HepG2 (cell line): ENCODE measurements around the gene RPL18. TPM values are rescaled to one million over a fixed set of nuclear protein-coding genes. Genes with fewer than 3 reads are reported as not detected.

Experiments
- FOXK1 ChIP-seq: sonication (generic); formaldehyde crosslinking; IDR thresholded peaks from 2 replicates; pipeline ENCODE4 v1.4.0; 2020; ENCODE audit warnings: low read depth, missing genetic modification reagents, borderline replicate concordance
- GATAD1 ChIP-seq: IDR thresholded peaks from 2 replicates; pipeline ENCODE4 v1.6.1; 2016; ENCODE audit warnings: missing genetic modification reagents, missing compliant biosample characterization
- HIVEP1 ChIP-seq: sonication (generic); formaldehyde crosslinking; IDR thresholded peaks from 2 replicates; pipeline ENCODE4 v1.4.0; 2020; ENCODE audit warnings: mild to moderate bottlenecking, missing genetic modification reagents
- HNF4A ChIP-seq: sonication (generic); formaldehyde crosslinking; IDR thresholded peaks from 2 replicates; pipeline ENCODE4 v1.4.0; 2020; ENCODE audit warnings: missing genetic modification reagents
- HOXD1 ChIP-seq: sonication (generic); formaldehyde crosslinking; IDR thresholded peaks from 2 replicates; pipeline ENCODE4 v1.5.0; 2020; ENCODE audit warnings: missing genetic modification reagents
- JUND ChIP-seq: sonication (generic); formaldehyde crosslinking; IDR thresholded peaks from 2 replicates; pipeline ENCODE4 v1.8.0; 2022; ENCODE audit warnings: mild to moderate bottlenecking, missing genetic modification reagents
- KLF16 ChIP-seq, 2 experiments: sonication (generic) in 1 of 2; formaldehyde crosslinking in 1 of 2; IDR thresholded peaks; 2 replicates each; pipeline versions ENCODE4 v1.6.1 to v1.8.0; 2016 to 2023; ENCODE audit warnings: missing genetic modification reagents in 2 of 2, missing compliant biosample characterization in 1 of 2
- MAFK ChIP-seq, 2 experiments: IDR thresholded peaks in 1 of 2; conservative IDR thresholded peaks in 1 of 2; 2 replicates each; pipeline ENCODE4 v1.6.1; 2011; ENCODE audit warnings: improper control_type of control experiment in 2 of 2, low read length in 2 of 2
- NFIC ChIP-seq: IDR thresholded peaks from 2 replicates; pipeline ENCODE4 v1.6.1; 2012; ENCODE audit warnings: mild to moderate bottlenecking, low read length, inconsistent platforms
- PHF5A ChIP-seq: IDR thresholded peaks from one replicate; pipeline ENCODE4 v1.6.1; 2018; ENCODE audit warnings: low read depth, missing genetic modification reagents; ENCODE audit not compliant: unreplicated experiment
- PLRG1 ChIP-seq: fragments of 450-650 bp; conservative IDR thresholded peaks from 2 replicates; pipeline ENCODE4 v1.6.1; 2016
- POLR2AphosphoS2 ChIP-seq: IDR thresholded peaks from 2 replicates; pipeline ENCODE4 v1.6.1; 2011; ENCODE audit warnings: low read depth, low read length, improper control_type of control experiment
- RFXAP ChIP-seq: sonication (generic); formaldehyde crosslinking; IDR thresholded peaks from 2 replicates; pipeline ENCODE4 v1.4.0; 2020; ENCODE audit warnings: missing genetic modification reagents, borderline replicate concordance
- SALL1 ChIP-seq: sonication (generic); formaldehyde crosslinking; IDR thresholded peaks from 2 replicates; pipeline ENCODE4 v1.8.0; 2022; ENCODE audit warnings: mild to moderate bottlenecking, missing genetic modification reagents
- SMARCE1 ChIP-seq: fragments of 450-650 bp; IDR thresholded peaks from 2 replicates; pipeline ENCODE4 v1.6.1; 2017; ENCODE audit warnings: borderline replicate concordance
- SMC3 ChIP-seq: IDR thresholded peaks from 2 replicates; pipeline ENCODE4 v1.6.1; 2011; ENCODE audit warnings: low read length, improper control_type of control experiment
- TBL1XR1 ChIP-seq: fragments of 150-350 bp; IDR thresholded peaks from 2 replicates; pipeline ENCODE4 v1.6.1; 2014; ENCODE audit warnings: borderline replicate concordance, low read length; ENCODE audit not compliant: partially characterized antibody
- XBP1 ChIP-seq: sonication (generic); formaldehyde crosslinking; IDR thresholded peaks from 2 replicates; pipeline ENCODE4 v1.5.0; 2020; ENCODE audit warnings: missing genetic modification reagents
- ZFAT ChIP-seq: sonication (generic); formaldehyde crosslinking; conservative IDR thresholded peaks from 2 replicates; pipeline ENCODE4 v1.8.1; 2023; ENCODE audit warnings: missing genetic modification reagents, inconsistent platforms
- ZFP37 ChIP-seq: sonication (generic); formaldehyde crosslinking; IDR thresholded peaks from 2 replicates; pipeline ENCODE4 v1.4.0; 2020; ENCODE audit warnings: missing genetic modification reagents, borderline replicate concordance
- ZFYVE20 ChIP-seq: sonication (generic); formaldehyde crosslinking; IDR thresholded peaks from 2 replicates; pipeline ENCODE4 v1.8.0; 2023; ENCODE audit warnings: low read depth, mild to moderate bottlenecking, moderate library complexity, missing genetic modification reagents, borderline replicate concordance
- ZMAT5 ChIP-seq: sonication (generic); formaldehyde crosslinking; IDR thresholded peaks from 2 replicates; pipeline ENCODE4 v1.5.0; 2020; ENCODE audit warnings: mild to moderate bottlenecking, low read depth, missing genetic modification reagents, borderline replicate concordance
- ZNF275 ChIP-seq: sonication (generic); formaldehyde crosslinking; IDR thresholded peaks from 2 replicates; pipeline ENCODE4 v1.8.0; 2022; ENCODE audit warnings: missing genetic modification reagents, mild to moderate bottlenecking, inconsistent platforms, borderline replicate concordance
- ZNF276 ChIP-seq: sonication (generic); formaldehyde crosslinking; IDR thresholded peaks from 2 replicates; pipeline ENCODE4 v1.4.0; 2020; ENCODE audit warnings: mild to moderate bottlenecking, low read depth, missing genetic modification reagents
- ZNF430 ChIP-seq: sonication (generic); formaldehyde crosslinking; IDR thresholded peaks from 2 replicates; pipeline ENCODE4 v1.9.0; 2021; ENCODE audit warnings: mild to moderate bottlenecking, missing genetic modification reagents
- ZNF564 ChIP-seq: sonication (generic); formaldehyde crosslinking; IDR thresholded peaks from 2 replicates; pipeline ENCODE4 v1.8.1; 2023; ENCODE audit warnings: mild to moderate bottlenecking, missing genetic modification reagents
- ZNF781 ChIP-seq: sonication (generic); formaldehyde crosslinking; IDR thresholded peaks from 2 replicates; pipeline ENCODE4 v1.5.1; 2020; ENCODE audit warnings: borderline replicate concordance, mild to moderate bottlenecking, missing genetic modification reagents; ENCODE audit errors: not compliant biosample characterization
- ZSCAN12 ChIP-seq: sonication (generic); formaldehyde crosslinking; IDR thresholded peaks from 2 replicates; pipeline ENCODE4 v1.9.0; 2021; ENCODE audit warnings: mild to moderate bottlenecking, missing genetic modification reagents
- polyA plus RNA-seq, 8 experiments: library from polyadenylated mRNA; depleted of rRNA in 3 of 8; stranded (reverse) in 7 of 8; unstranded in 1 of 8; fragments of >200 nt; fragmentation: Illumina TruSeq in 4 of 8; extraction: Trizol in 4 of 8; gene quantifications; 2 replicates each; pipeline versions ENCODE4 v1.2.1 to v1.2.3, GENCODE V29; 2011 to 2016; ENCODE audit warnings: low read depth in 4 of 8, missing spikeins in 1 of 8, mixed read lengths in 1 of 8; ENCODE audit not compliant: insufficient read depth in 1 of 8
- total RNA-seq, 5 experiments: library from RNA; depleted of rRNA; stranded (reverse); fragments of >200 nt; fragmentation: Illumina TruSeq; extraction: Trizol; gene quantifications; 2 replicates each; pipeline ENCODE4 v1.2.3, GENCODE V29; 2016; ENCODE audit warnings: low read depth in 1 of 5
- TF ChIP-seq, protein P1 (sequence below): sonication (generic); formaldehyde crosslinking; IDR thresholded peaks from 2 replicates; pipeline ENCODE4 v1.4.0; 2020; ENCODE audit warnings: mild to moderate bottlenecking, missing genetic modification reagents

The RPL18 gene
- total and polyA plus RNA-seq, 2 of the 13 experiments (the other 11 are each of a cell fraction or from before 2014, with no cell fraction given): 1,485 to 1,639 TPM

DNA sequence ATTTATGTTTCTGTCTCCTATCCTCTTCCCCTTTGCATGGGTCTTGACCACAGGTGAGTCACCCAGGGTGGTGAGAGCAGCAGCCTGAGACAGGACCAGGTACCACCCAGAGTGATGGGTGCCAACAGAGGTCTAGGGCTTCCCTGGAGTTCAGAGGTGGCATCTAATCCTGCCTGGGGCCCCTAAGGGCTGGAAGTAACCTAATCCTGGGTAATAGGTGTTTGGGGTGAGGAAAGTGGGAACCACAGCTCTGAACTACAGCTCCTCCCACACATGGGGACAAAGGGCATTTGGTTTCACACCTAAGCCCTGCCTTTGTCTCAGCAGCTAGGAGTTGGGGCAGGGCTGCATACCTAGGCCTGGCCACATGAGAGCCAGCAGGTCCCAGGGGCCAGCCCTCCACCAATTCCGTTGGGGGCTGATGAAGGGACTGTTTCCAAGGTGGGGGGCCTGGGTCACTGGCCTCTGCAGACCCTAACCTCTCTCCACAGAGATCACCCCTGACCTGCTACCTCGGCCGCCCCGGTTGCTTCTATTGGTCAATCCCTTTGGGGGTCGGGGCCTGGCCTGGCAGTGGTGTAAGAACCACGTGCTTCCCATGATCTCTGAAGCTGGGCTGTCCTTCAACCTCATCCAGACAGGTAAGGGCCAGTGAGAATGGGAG lies 8.4 kb upstream of the RPL18 start (continued):
- TF ChIP-seq ZNF275 (CRISPR knock-in tag): no peak
- TF ChIP-seq SALL1 (CRISPR knock-in tag): no peak; the same call in 1 of the 2 replicates
- no peak for TF ChIP-seq POLR2AphosphoS2
- TF ChIP-seq ZNF430 (CRISPR knock-in tag): no peak
- TF ChIP-seq HIVEP1 (CRISPR knock-in tag): no peak
- TF ChIP-seq ZMAT5 (CRISPR knock-in tag): no peak
- TF ChIP-seq MAFK (conservative IDR thresholded peaks at IDR 0.05 in 1 of 2, IDR thresholded peaks at IDR 0.05 in 1 of 2; ENCODE audit: low read length in 2 of 2): no peak
- TF ChIP-seq SMARCE1: no peak
- no peak for TF ChIP-seq ZNF276 (CRISPR knock-in tag)
- no peak for TF ChIP-seq ZFAT (CRISPR knock-in tag)
- no peak for TF ChIP-seq XBP1 (CRISPR knock-in tag)
- TF ChIP-seq, protein P1, sequence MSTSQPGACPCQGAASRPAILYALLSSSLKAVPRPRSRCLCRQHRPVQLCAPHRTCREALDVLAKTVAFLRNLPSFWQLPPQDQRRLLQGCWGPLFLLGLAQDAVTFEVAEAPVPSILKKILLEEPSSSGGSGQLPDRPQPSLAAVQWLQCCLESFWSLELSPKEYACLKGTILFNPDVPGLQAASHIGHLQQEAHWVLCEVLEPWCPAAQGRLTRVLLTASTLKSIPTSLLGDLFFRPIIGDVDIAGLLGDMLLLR (CRISPR knock-in tag): no peak
- TF ChIP-seq HOXD1 (CRISPR knock-in tag): no peak
- no peak for TF ChIP-seq ZSCAN12 (CRISPR knock-in tag)
- TF ChIP-seq PHF5A: no peak
- no peak for TF ChIP-seq PLRG1
- TF ChIP-seq GATAD1 (CRISPR knock-in tag): no peak
- TF ChIP-seq ZNF781: no peak
- TF ChIP-seq JUND (CRISPR knock-in tag): no peak
- TF ChIP-seq RFXAP (CRISPR knock-in tag): 0 out of 2 replicates have a peak, but pooled peaks have one; percentile 34
- no peak for TF ChIP-seq NFIC
- TF ChIP-seq ZFP37 (CRISPR knock-in tag): no peak
- TF ChIP-seq SMC3: no peak; the same call in 1 of the 2 replicates
- no peak for TF ChIP-seq FOXK1 (CRISPR knock-in tag)
- peak; percentile 83 for TF ChIP-seq HNF4A
- no peak for TF ChIP-seq KLF16 (CRISPR knock-in tag; IDR thresholded peaks at IDR 0.05)
- no peak for TF ChIP-seq ZFYVE20 (CRISPR knock-in tag)
- no peak for TF ChIP-seq ZNF564 (CRISPR knock-in tag)
- no peak for TF ChIP-seq TBL1XR1
